Kidney capillary endothelial cell (primary cell): ENCODE data around the gene ADAT2.
"Not testable (repeated sequence)": the region's sequence is repeated elsewhere in the genome, so short reads cannot be mapped to it uniquely, and the experiment has no call there.

Experiments used
- DNase-seq: peaks from one replicate; pipeline ENCODE4 v3.0.0-alpha.2; 2018; ENCODE audit warnings: low spot score

The ADAT2 gene

DNA sequence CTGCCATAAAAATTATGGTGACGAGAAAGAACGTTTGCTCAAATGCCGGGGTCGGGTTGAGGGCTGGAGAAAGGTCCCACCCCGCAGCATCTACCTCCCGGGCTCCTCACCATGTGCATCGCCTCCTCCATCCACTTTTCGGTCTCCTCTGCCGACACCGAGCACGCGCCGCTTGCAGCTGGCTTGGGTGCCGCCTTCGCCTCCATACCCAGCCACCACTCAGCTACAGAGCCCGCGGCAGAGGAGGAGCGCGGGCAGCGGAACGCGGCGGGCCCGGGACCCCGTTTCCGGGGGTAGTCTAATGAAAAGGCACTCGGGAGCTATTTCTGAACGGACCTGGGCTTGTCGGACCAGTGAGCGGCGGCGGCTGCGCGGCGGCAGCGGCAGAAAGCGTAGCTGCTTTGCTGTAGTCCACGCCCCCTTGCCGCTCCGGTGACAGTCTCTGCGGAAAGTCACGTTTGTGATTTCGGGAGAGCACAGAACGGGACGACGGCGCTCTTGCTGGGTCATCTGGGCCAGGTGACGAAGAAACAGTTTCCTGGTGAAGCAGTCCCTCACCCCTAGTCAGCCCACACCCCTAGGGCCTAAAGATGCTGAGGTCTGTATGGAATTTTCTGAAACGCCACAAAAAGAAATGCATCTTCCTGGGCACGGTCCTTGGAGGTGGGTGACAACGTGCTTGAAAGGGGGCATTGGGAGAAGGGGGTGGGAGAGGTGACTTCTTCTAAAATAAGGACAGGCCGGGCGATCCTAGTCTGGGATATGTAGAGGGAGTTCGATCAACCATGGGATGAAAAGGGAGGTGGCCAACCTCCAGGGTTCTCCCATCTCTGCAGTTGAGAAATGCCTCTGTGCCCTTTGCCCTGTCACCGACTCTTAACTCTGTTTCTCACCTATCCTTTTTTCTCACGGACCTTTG lies at the start of gene ADAT2, which contains the start of gene PEX3:
TSS of gene ADAT2 (minus strand) at position 243 of the 919 bp plus-strand sequence. CDS start at position 206, 37 bp downstream.
TSS of gene PEX3 (plus strand) at position 353 of the 919 bp plus-strand sequence. CDS start at position 591, 238 bp downstream.
- peak; percentile 92 for DNase-seq

- DNase-seq, result no peak
Observed at GRCh38 chr6:143498428-143498827, 47.9 kb upstream of the ADAT2 start.

DNA sequence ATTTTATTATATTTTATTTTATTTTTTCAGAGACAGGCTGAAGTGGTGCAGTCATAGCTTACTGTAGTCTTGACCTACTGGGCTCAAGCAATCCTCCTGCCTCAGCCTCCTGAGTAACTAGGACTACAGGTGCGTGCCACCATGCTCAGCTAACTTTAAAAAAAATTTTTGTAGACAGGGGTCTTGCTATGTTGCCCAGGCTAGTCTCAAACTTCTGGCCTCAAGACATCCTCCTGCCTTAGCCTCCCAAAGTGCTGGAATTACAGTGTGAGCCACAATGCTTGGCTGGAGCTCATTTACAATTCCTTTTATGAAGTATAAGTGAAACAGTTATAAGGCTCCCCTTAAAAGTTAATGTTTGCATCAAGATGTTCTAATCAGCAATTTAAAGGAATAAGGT lies 46.5 kb upstream of the ADAT2 start:
- DNase-seq, result no peak

GRCh38 chr6:143490775-143491174 lies 40.3 kb upstream of the ADAT2 start:
- no peak for DNase-seq

GRCh38 chr6:143490244-143490643 lies 39.7 kb upstream of the ADAT2 start:
- DNase-seq, result no peak

- DNase-seq, result no peak
Observed at GRCh38 chr6:143486752-143487151, 36.3 kb upstream of the ADAT2 start.

DNA sequence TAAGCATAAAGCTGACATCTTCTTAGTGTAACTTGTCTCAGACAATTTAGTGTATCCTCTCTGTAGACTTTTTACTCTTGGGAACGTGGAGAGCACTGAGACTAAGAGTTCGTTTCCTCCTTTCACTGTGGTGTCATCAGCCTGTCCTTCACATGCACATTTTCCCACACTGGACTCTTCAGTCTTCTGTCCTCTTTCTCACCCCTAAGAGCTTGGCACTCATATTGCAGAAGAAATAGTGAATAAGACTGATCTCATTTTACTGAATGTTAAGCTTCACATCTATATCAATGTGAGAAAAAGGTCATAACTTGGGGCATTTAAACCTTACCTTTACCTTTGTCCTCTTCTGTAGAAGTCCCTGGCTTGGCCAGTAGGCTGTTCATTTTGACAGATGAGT lies 35.5 kb upstream of the ADAT2 start:
- DNase-seq, result no peak

DNA sequence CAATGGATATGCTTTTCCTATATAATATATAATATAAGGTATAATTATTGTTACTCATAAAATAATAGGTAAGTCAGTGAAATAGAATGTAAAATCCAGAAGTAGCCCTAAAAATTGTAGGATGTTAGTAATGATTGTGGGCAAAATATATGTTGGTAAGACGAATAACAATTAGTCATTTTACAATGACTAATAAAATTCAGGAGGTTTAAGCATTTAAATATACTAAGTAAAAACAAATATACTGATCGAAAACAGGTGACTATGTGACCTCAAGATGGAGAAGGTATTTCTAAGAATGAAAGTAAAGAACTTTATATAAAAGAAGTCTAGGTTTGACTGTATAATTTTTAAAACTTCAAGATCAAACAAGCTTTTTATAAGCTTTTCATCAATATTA lies 32.1 kb upstream of the ADAT2 start:
- DNase-seq, result no peak

- DNase-seq, result no peak
Observed at GRCh38 chr6:143478479-143479062, 28.1 kb upstream of the ADAT2 start.

GRCh38 chr6:143476545-143476944 lies 26.1 kb upstream of the ADAT2 start:
- DNase-seq, result no peak

- no peak for DNase-seq
Observed at GRCh38 chr6:143471822-143472221, 21.3 kb upstream of the ADAT2 start.

DNA sequence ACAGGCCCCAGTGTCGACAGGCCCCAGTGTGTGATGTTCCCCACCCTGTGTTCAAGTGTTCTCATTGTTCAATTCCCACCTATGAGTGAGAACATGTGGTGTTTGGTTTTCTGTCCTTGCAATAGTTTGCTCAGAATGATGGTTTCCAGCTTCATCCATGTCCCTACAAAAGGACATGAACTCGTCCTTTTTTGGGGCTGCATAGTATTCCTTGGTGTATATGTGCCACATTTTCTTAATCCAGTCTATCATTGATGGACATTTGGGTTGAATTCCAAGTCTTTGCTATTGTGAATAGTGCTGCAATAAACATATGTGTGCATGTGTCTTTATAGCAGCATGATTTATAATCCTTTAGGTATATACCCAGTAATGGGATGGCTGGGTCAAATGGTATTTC lies 18.3 kb upstream of the ADAT2 start:
- not testable (repeated sequence) for DNase-seq

GRCh38 chr6:143468026-143468425 lies 17.5 kb upstream of the ADAT2 start:
- no peak for DNase-seq

DNA sequence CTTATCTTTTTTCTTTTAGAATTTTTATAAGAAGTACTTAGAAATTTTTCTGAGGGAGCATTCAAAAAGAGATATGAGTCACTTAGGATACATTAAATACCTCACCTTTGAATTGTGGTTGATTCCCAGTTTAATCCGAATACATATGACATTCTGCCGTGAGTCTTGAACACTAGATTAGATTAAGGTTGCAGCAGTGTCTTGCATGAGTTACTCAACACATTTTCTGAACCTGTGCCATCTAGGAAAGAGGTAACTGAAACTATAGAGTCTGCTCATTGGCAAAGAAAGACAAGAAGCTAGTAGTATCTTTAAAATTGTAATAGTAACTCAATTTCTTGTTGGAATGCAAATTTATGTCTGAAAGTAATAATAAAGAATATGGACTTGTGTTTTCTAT lies 15.1 kb upstream of the ADAT2 start:
- DNase-seq, result no peak

- DNase-seq, result no peak
Observed at GRCh38 chr6:143457563-143458359, 7.3 kb upstream of the ADAT2 start.

- DNase-seq, result no peak
Observed at GRCh38 chr6:143451531-143451930, 1.0 kb upstream of the ADAT2 start.

- DNase-seq, result peak; percentile 5
Observed at GRCh38 chr6:143449714-143450452, 612 bp downstream of the ADAT2 start.

- DNase-seq, result no peak
Observed at GRCh38 chr6:143449082-143449713, 1.3 kb downstream of the ADAT2 start.

- not testable (repeated sequence) for DNase-seq
Observed at GRCh38 chr6:143447865-143448264, 2.6 kb downstream of the ADAT2 start.

DNA sequence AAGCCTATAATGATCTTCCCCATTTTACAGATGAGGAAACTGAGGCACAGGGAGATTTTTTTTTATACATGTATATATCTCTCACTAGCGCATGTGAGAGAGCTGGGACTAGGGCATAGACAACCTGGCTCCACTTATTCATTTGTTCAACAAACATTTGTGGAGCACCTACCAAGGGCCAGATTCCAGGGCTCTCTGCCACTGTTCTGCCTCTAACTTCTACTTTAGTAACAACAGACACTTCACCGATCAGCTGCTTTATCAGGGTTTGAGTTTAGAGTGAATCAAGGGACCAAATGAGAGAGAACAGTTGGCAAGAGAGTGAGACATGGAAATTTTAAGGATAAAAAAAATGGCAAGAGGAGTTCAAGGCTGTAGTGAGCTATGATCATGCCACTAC lies 7.4 kb downstream of the ADAT2 start:
- DNase-seq, result no peak
